Retinal pigment epithelial cell (primary cell): ENCODE data around the gene FBL.
A peak's percentile ranks its signal among the peaks of the same experiment; 100 is the strongest.

Experiments
- DNase-seq: peaks from one replicate; pipeline ENCODE4 v3.0.0-alpha.2; 2010; ENCODE audit warnings: low read depth
- H3K4me3 ChIP-seq: 2 replicates; pipeline ENCODE4 v1.5.1; 2011; ENCODE audit warnings: mild to moderate bottlenecking, low read length, control low read depth, moderate library complexity
- CTCF ChIP-seq: conservative IDR thresholded peaks from 2 replicates; pipeline ENCODE4 v1.5.1; 2011; ENCODE audit warnings: low read depth, low read length, control low read depth, inconsistent platforms

Gene FBL

DNA sequence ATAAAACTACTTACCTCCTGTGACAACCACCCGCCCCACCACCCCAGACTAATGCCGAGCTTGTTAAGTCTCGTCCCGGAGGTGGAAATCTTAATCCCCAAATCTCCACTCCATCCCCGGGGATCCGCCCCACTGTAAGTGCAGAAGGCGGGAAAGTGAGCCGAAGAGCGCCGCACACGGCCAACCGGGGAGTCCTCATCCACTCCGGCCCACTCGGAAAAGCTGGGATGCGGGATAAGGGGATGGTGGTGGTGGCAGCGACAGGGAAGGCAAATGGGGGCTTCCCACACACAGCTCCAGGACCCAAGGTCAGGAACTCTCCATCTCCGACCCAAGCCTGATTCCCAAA lies 621 bp downstream of the FBL start:
- DNase-seq, result no peak
- H3K4me3 ChIP-seq, result peak overlapping the region; percentile 92
- TF ChIP-seq CTCF, result peak; percentile 8

DNA sequence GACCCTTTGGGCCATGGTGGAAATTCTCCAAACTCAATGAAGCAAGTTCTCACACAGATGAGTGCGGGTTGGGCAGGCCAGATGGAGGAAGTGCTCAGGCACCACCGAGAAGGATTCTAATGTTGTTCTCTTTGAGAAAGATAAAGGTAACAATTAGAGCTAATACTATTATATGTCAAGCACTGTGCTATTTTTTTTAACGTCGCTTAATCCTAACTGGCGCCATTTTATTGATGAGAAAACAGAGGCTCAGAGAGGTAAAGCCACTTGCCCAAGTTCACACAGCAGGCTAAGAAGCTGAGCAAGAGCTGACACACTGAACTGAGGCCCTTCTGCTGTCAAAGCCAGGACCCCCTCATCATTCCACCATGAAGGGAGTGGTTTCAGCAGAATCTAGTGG lies 1.0 kb downstream of the FBL start:
- TF ChIP-seq CTCF, result no peak
- H3K4me3 ChIP-seq, result peak overlapping the region; percentile 92
- no peak for DNase-seq

GRCh38 chr19:39843919-39844793 lies 2.0 kb downstream of the FBL start:
- peak overlapping the region; percentile 3 for H3K4me3 ChIP-seq
- peak; percentile 78 for TF ChIP-seq CTCF
- no peak for DNase-seq

GRCh38 chr19:39842693-39843435 lies 3.3 kb downstream of the FBL start:
- no peak for TF ChIP-seq CTCF
- peak overlapping the region; percentile 41 for H3K4me3 ChIP-seq
- DNase-seq, result no peak

DNA sequence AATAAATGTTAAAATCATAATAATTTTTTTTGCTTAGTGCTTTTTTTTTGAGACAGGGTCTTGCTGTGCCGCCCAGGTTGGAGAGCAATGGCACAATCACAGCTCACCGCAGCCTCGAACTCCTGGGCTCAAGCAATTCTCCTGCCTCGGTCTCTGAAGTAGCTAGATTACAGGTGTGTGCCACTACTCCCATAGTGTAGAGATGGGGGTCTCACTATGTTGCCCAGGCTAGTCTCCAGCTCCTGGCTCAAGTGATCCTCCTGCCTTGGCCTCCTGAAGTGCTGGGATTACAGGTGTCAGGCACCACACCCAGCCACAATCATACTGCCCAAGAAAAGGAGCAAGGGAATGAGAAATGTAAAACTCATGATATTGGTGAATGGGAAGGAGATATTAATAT lies 5.1 kb downstream of the FBL start:
- no peak for TF ChIP-seq CTCF
- DNase-seq, result no peak
- H3K4me3 ChIP-seq, result no peak overlapping the region

DNA sequence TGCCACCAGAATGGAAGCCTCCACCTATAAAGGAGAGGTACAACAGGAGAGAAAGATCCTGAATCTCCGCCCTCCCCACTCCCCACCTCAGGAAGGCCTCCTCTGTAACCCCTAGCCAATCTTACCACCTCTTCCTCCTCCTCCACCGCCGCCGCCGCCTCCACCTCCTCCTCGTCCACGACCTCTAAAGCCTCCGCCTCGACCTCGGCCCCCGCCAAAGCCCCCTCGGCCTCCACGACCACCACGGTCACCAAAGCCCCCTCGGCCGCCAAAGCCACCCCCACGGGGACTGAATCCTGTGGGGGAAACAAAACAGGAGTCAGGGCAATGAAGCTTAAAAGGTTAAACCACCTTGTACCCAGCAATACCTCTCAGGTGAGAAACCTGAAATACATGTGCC lies 5.7 kb downstream of the FBL start:
- no peak for DNase-seq
- no peak for TF ChIP-seq CTCF
- H3K4me3 ChIP-seq, result no peak overlapping the region
